ENCODE results near the gene TTF2. TPM values are rescaled to one million over a fixed set of nuclear protein-coding genes. Genes with fewer than 3 reads are reported as not detected.
A peak's percentile ranks its signal among the peaks of the same experiment; 100 is the strongest.
"Not testable (repeated sequence)": the region's sequence is repeated elsewhere in the genome, so short reads cannot be mapped to it uniquely, and the experiment has no call there.

TTF2 gene
- total RNA-seq, 1 donor from 2014 or later: 12.3 TPM

DNA sequence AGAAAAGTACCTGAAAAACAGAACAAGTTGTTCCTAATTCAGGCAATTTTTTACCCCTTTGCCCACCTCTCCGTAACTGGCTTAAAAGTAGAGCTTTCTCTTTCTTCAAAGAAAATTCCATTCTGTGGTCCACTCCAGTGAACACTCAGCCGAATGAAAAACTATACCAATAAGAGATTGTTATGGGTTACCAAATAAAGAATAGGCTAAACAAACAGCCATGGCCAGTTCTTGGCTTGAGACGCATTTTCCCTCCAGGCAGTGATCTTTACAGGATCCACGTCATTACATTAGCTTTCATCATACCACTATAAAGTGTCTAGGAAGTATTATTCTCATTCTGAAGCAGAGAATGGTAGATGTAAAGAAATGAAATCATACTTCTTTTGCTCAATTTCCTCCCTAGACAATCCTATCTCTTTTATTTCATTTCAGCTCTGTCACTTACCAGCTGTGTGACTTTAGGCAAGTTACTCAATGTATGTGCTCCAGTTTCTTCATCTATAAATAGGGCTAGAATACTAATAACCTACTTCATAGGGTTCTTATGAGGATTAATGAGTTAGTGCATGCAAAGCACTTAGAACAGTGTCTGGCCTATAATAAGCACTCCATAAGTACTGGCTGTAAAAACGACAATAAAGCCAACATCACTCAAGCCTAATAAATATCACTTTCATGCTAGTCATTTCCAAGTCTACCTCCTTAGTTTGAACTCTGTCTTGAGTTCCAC, 87.9 kb downstream of the TTF2 start:
- no peak for DNase-seq (ENCODE audit: low read depth in 2 of 2)

DNA sequence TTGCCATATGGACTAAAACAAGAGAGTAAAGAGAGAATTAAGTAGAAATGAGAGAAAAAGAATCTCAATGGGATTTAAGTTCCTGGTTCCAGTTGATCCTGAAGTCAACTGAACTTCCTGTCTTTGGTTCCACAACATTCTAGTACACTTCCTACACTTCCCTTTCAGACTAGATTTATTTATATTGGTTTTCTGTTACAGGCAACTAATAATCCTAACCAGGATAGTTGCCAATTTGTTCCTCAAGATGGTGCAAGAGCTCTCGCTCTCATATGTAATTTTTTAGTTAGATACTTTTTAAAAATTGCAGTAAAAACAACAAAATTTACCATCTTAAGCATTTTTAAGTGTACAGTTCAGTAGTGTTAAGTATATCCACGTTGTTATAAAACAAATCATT, 90.2 kb downstream of the TTF2 start:
- DNase-seq (ENCODE audit: low read depth in 2 of 2): peak in 1 of 2 donors; percentile 28

- not testable (repeated sequence) for DNase-seq (ENCODE audit: low read depth in 2 of 2)
Observed at GRCh38 chr1:117151305-117151704, 91.2 kb downstream of the TTF2 start.

Other genes starting within 250 kb of the TTF2 start
- 153 and 238 TPM in 2 replicates for gene PTGFRN, start 150.4 kb upstream of the TTF2 start, total RNA-seq
- gene CD101, start 58.6 kb upstream of the TTF2 start, total RNA-seq: 0.39 and 0.51 TPM in 2 replicates
- 0.90 and 2.1 TPM in 2 replicates for gene TRIM45, start 61.4 kb downstream of the TTF2 start, total RNA-seq
- gene VTCN1, start 150.6 kb downstream of the TTF2 start, total RNA-seq: not detected in 2 replicates

All from dermis microvascular lymphatic vessel endothelial cell (primary cell).